ENCODE data around the gene JUN. TPM values are rescaled to one million over a fixed set of nuclear protein-coding genes. Genes with fewer than 3 reads are reported as not detected.

JUN gene
- total RNA-seq, 4 donors from 2014 or later: 64.2 to 121 (median 85.9) TPM

- no peak for TF ChIP-seq CTCF (IDR thresholded peaks at IDR 0.05; ENCODE audit: low read depth)
These were observed 18.4 kb downstream of the JUN start for GRCh38 chr1:58765441-58765840.

- TF ChIP-seq CTCF (IDR thresholded peaks at IDR 0.05; ENCODE audit: low read depth): no peak
These were observed 18.8 kb downstream of the JUN start for GRCh38 chr1:58765006-58765405.

- no peak for TF ChIP-seq CTCF (IDR thresholded peaks at IDR 0.05; ENCODE audit: low read depth)
These were observed 19.4 kb downstream of the JUN start for GRCh38 chr1:58764294-58764978.

- no peak for TF ChIP-seq CTCF (IDR thresholded peaks at IDR 0.05; ENCODE audit: low read depth)
These were observed 20.6 kb downstream of the JUN start for GRCh38 chr1:58763214-58763613.

GRCh38 chr1:58762806-58763205 is 21.0 kb downstream of the JUN start:
- no peak for TF ChIP-seq CTCF (IDR thresholded peaks at IDR 0.05; ENCODE audit: low read depth)

- no peak for TF ChIP-seq CTCF (IDR thresholded peaks at IDR 0.05; ENCODE audit: low read depth)
These were observed 28.4 kb downstream of the JUN start for GRCh38 chr1:58755468-58755872.

- TF ChIP-seq CTCF (IDR thresholded peaks at IDR 0.05; ENCODE audit: low read depth): no peak
These were observed 29.0 kb downstream of the JUN start for GRCh38 chr1:58754683-58755467.
